NCI-H2107 (cell line): Measurements from ENCODE around the gene HDAC9.
"Not testable (repeated sequence)": the region's sequence is repeated elsewhere in the genome, so short reads cannot be mapped to it uniquely, and the experiment has no call there.

Source experiments
- DNase-seq: peaks from one replicate; lab custom pipeline; 2025; lab: John Stamatoyannopoulos, UW

The HDAC9 gene

DNA sequence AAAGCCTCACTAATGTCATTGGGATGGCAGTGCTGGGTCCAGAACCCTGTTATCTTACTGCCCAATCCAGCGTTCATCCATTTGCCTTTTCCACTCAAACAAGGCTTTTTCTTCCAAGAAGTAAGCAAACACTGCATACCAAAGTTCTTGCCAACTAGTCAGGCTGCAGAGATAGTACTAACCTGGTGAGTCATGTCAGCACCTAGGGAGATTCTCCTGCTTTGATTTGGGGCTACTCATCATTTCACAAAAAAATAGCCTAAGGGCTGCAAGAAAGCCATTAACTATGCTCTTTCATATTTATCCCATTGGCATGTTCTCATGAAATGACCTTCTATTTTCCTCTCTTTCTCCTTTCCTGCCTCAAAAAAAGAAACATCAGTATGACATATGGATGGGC is 479.3 kb downstream of the HDAC9 start:
- DNase-seq, result no peak

DNA sequence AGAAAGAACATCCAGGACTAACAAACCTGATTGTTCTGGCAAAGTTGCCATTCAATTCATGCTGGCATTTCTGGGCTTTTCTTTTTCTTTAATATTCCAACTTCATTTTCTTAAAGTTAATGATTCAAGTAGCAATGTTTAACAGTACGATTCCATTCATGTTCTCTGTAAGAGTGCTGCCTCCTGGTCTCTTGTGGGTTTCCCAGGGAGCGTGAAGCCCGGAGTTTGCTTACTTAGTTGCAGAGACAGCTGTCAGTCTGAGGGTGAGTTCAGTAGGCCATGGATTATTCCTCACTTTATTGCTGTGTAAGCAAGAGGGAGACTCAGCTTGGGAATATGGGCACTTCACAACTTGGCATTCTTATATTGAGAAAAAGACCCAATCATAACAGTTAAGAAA is 479.7 kb downstream of the HDAC9 start:
- no peak for DNase-seq

DNA sequence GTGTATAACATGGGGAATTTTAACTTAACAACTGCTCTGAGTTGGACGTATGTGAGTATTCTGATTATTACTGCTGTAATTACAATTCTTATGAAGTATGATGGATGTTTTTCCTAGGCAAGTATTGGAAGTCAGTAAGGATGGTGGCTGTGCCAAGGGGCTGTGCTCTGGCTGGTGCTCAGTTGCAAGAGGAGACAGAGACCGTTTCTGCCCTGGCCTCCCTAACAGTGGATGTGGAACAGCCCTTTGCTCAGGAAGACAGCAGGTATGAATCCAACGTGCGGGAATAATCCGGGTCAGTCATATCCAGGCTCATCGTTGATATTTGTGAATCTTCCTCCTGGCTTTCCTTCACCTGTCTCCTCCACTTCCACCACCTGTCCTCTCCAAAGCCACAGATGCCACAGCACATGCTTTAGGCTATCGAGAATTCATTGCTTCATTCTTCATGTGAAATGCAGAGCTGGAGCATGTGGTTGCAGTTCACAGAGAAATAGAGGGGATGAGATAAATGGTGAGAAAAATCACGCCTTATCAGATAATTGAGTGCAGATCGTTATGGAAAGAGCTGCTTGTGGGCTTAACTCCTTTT is 480.2 kb downstream of the HDAC9 start:
- DNase-seq, result no peak

DNA sequence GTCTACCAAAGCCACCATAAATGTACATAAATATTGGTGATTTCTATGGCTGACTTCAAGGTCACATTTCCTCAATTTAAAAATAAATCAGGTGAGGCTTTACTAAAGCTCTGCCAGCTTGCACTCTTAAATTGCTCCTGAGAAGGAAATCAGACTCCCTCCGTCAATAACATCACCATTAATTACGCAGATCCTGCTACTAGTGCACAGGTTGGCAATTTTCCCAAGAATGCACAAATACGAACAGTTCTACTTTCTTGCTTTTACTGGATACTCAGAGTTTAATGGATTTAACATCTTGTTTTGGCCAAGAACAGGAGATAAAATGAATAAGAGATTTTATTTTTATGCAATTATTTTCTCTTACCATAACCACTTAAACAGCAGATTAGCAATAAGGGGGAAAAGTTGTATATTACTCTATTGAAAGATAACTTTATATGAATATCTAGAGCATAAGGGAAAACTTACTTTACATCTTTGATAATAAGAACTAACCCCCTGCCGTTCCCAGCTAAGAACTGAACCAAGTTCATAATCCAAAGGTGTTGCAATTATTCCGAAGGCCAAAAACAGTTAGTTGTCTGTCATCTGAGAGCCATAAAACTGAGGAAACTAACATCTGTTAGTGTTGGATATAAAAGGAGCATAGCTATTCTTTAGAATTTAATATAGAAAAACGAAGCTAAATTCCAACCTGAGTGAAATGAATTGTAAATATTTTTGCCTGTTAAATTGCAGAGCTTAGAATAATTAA is 481.3 kb downstream of the HDAC9 start:
- DNase-seq, result no peak

DNA sequence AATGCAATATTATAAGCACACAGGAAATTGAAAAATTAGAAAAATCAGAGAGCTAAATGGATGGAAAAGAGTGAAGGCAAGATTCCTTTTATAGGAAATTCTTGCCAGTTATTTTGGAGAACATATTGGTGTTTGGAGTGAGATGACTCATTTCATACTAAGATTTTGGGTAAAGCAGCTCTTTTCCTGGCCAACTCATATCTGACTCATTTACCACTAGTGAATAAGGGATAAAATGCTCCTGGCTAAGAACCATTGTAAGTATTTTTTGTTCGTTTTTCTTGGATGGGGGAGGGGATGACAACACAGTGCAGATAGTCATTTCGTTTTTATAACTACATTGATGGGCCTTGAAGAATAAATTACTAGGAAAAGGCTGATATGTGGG is 482.6 kb downstream of the HDAC9 start:
- DNase-seq, result no peak

DNA sequence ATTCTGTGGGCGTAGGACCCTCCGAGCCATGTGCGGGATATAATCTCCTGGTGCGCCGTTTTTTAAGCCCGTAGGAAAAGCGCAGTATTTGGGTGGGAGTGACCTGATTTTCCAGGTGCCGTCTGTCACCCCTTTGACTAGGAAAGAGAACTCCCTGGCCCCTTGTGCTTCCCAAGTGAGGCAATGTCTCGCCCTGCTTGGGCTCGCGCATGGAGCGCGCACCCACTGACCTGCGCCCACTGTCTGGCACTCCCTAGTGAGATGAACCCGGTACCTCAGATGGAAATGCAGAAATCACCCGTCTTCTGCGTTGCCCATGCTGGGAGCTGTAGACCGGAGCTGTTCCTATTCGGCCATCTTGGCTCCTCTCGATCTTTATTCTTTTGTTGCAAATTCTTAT is 495.2 kb downstream of the HDAC9 start:
- DNase-seq, result not testable (repeated sequence)

DNA sequence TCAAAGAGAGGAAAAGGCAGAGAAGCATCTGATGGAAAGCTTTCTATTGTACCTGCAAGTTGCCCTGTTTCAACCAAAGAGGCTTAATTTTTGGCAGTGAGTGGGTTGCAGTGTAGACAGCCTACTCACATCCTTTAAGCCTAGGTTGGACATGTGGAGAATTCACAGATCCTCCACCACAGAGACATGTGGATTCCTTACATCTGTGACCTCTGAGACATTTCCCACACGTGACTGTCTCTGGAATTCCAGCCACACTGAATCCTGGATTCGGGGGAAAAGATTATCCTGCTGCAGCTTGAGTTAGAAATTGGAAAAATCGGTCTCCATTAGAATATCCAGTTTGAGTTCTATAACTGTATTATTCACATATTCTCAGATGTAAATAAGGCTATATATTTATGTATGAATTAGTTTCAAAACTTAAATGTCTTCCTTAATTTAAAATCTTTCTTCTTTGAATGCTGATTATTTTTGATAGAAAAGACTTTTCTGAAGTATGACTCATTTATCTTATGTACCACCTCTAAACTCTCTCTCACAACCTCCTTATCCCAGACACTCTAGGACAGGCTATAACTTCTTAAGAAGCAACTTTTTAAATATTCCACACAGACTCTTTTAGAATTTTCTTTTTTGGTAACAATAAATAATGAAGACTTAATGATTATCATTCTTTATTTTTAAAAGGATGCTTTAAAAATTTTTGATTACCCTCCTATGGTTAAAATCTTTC is 498.6 kb downstream of the HDAC9 start:
- no peak for DNase-seq

DNA sequence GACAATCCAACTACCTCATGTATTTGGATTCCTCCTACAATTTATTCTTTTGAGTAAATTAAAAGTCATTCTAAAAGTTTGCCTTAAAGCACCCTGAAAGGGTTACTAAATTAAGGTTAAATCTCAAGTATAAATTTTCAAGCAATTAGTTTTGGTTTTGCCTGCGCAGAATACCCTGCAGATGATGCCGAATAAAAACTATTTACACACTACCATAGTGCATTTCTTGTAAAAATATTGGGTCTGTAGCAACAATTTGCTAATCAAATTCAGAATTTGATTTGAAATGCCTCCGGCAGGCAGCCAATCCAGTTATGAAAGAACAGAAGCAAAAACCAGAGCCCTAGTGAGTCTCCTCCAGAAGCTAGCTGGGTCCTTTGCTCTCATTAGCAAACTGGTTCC is 499.7 kb downstream of the HDAC9 start:
- no peak for DNase-seq

DNA sequence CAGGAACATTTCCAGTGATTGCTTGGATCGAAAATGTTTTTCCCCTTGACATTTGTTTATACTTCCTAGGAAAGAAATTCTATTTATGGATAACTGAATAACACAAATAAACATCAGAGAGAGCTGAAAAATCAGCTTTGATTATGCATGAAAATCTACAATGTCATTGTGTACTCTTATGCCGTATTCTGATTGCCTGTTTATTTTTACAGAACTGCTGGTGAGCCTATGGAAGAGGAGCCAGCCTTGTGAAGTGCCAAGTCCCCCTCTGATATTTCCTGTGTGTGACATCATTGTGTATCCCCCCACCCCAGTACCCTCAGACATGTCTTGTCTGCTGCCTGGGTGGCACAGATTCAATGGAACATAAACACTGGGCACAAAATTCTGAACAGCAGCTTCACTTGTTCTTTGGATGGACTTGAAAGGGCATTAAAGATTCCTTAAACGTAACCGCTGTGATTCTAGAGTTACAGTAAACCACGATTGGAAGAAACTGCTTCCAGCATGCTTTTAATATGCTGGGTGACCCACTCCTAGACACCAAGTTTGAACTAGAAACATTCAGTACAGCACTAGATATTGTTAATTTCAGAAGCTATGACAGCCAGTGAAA is 500.4 kb downstream of the HDAC9 start:
- no peak for DNase-seq

DNA sequence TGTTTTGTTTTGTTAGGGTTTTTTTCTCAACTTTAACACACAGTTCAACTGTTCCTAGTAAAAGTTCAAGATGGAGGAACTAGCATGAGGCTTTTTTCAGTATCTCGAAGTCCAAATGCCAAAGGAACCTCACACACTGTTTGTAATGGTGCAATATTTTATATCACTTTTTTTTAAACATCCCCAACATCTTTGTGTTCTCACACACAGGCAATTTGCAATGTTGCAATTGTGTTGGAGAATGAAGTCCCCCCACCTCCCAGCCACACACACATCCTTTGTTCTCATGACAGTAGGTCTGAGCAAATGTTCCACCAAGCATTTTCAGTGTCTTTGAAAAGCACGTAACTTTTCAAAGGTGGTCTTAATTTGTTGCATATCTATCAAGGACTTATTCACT is 501.0 kb downstream of the HDAC9 start:
- no peak for DNase-seq

DNA sequence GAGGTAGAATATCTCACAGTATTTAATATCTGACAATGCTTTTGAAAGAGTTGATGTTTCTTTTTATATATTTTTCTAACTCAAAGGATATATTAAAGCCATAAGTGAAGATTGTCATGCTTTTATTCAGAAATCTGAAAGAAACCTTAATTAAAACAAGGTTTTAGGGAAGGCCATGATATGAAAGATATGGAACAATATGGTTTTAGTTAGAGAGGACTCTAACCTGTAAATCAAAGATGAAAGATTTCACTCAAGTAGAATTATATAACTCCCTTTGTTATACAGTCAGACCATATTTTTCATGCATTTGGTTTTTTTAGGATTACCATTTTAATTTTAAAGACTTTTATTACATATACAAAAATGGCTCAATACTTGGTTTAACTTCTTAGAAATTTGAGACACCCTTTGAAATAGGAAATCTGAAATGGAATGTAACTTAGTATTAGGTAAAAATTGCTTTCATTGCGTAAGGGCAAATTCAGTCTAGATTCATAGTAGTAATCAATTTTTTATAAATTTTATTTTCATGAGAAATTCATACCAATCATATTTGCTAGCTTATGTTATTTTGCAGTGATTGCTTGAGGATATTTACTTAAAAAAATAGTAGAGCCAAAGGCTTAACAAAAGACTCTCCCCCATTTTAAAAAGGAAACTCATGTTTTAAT is 502.1 kb downstream of the HDAC9 start:
- DNase-seq, result no peak

DNA sequence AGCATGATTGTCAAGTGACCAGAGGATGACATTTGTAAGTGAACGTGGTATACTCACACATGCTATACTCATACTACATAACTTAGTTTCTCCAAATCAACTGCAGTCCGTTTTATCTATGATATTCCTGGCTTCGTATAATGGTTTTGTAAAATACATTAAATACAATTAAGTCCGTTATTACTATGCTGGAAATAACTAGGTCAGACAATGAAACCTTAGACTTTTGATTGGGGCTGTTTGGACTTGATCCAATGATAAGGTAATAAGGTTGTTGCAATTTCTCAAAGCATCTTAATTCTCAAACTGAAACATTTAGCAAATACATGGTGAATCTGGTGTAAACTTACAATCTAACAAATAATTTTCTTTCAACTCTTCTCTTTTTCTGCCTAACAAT is 504.9 kb downstream of the HDAC9 start:
- DNase-seq, result no peak

DNA sequence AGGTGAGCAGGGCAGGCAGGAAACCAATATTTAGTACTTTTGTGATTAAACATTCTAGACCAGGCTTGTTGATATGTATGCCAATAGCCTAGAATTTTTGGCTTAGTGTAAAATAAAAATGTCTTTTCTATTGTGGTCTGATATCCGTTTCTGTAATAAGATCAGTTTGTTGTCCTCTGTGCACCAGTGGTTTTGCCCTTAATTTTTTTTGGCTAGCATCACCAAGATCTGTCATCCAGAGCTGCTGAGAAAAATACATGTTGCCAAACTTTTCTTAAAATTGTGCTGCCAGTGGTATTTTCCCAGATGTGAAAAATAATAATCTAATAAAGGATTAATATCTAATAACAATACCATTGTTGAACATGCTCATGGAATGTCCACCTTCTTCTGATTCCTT is 506.3 kb downstream of the HDAC9 start:
- no peak for DNase-seq

DNA sequence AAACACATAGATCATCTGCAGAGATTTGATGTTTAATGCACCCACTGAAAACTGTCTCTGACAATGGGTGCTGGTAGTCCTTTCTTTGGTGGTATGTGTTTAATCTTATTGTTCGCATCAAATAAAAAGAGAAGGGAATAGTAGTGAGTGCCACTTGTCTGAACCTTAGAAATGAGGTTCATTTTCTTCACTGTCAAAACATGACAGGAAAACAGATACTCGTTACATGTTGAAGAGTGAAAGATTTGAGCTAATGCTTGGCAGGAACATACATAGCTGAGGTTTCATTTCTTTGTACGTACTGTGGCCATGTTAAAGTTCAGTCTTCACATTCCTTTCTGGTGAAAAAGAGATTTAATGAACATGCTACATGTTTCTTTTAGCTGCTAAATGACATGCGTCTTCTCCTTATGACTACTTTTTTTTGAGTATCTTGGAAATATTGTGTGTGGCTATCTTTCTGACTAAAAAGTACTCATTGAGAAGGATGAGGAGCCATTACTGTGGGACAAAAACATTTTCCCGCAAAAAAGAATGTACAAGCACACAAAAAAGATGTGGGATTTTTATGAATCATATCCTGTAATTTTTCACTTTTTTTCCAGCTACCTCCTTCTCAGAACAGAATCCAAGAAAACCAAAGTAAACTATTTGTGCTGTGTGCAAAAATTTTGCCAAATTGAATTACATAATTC is 513.8 kb downstream of the HDAC9 start:
- DNase-seq, result no peak

DNA sequence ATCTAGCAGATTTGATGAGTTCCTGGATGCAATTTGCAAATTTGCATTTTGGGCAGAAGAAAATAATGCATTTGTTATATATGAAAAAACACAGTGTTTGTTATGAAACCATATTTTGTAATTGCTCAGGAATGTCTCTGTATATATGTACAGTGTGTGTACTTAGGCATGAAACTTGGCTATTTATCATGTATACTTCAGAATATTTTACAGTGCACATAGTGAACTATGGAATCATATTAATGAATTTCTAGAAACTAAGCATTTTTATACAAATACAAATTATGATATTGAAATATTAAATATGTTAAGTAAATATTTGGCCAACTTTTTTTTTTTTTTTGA is 514.4 kb downstream of the HDAC9 start:
- no peak for DNase-seq

DNA sequence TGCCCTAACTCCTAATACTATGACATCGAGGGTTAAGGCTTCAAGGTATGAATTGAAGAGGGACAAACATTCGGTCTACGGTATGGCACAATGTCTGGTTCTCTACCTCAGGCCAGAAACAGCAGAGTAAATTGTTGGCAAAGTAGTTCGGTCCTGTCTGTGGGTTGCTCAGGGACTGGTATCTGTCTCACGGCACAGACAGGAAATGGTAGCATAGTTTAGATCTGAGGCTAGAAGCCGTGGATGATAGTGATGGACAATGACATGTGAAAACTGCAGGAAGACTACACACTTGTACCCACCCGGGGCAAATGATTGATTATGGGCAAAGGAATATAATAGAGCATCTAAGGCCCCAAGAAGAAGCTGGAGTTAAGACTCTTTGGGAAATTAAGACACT is 515.7 kb downstream of the HDAC9 start:
- DNase-seq, result no peak

DNA sequence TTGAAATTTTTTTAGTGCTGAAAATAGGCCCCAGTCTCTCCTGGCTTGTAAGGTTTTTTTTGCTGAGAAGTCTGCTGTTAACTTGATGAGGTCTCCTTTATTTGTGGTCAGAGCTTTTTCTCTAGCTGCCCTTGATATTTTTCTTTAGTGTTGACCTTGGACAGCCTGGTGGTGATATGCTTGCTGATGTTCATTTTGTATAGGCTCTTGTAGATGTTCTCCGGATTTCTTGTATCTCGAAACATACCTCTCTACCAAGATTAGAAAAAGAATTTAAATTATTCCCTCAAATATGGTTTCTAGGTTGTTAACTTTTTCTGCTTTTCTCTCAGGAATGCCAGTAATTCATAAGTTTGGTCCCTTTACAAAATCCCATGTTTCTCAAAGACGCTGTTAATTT is 519.5 kb downstream of the HDAC9 start:
- no peak for DNase-seq

DNA sequence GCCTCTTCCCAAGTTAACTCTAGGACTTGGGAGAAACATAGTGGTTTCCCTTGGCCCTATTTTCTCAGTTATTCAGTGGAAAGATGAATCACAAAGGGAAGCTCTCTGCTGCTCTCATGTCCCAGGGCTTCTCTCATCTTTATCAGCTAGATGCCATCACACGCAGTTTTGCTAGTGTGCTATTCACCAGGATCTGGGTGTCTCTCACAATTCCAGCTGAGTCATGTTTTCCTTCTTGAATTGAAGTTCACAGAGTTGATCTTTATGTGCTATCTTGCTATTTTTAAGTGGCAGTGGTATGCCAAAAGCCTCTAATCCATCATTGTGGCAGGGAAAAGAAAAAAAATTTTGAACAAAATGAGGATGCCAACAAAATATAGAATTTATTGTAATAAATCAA is 520.6 kb downstream of the HDAC9 start:
- DNase-seq, result no peak

DNA sequence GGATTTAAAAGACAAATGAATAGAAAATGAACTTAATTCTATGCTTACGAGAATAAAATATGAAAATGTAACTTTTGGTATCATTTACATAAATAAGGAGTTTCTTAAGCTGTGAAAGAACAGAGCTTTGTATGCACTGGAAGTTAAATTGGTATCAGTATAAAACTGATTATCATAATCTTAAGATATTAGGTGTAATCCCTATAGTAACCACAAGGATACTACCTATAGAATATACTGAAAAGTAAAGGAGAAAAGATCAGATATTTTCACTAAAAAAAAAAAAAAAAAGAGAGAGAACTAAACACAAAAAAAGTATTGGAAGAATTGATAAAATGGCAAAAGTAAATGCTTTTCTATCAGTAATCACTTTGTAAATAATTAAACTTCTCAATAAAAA is 521.8 kb downstream of the HDAC9 start:
- no peak for DNase-seq

DNA sequence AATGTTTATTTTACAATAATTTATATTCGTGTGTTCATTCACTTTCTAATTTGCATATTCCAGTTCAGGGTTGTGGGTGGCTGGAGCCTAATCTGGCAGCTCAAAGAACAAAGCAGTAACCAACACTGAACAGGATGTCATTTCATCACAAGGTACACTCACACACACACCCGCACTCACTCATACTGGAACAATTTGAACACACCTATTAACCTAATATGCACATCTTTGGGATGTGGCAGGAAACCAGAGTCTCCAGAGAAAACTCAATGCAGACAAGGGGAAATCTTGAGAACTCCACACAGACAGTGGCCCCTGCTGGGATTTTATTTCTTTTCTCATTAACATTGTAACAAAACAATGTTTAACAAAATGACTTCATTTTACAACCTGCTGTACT is 524.5 kb downstream of the HDAC9 start:
- DNase-seq, result no peak

DNA sequence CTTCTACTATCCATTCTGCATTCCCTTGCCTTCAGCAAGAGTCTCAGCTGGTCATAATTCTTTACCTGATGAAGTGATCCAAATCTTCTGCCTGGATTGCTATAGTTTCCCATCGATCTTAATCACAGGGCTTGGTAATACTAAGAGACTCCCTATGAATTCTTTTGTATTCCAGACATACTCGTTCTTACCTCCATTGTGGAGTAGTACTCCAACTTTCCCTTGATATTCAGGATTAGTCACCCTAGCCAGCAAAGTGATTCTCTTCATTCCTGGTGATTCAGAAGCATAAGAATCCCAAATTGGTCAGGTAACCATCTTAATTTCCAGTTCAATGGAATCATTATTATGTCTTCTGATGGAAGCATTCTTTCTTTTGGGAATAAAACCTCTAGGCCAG is 525.2 kb downstream of the HDAC9 start:
- no peak for DNase-seq

DNA sequence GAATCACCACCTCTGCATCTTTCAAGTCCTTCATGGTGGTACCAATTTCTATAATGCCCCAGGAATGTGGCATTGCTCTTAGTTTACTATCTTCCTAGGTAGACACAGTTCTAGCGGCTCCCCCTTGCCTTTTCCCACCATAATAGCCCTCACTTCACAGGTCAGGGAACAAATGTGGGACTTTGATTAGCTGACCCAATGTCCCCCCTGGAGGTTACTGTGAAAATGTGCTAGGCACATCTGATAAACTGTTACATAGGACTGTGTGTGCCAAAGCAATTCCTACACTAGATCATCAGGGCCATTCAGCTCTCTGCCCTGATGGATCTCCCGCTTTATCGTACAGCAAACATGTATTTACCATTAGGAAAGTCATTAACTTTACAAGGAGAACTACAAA is 527.9 kb downstream of the HDAC9 start:
- no peak for DNase-seq
